NCI-H146 (cell line): ENCODE data around the gene CC2D1A.

Source experiments
- DNase-seq: peaks from one replicate; lab custom pipeline; 2025; lab: John Stamatoyannopoulos, UW

CC2D1A gene

DNA sequence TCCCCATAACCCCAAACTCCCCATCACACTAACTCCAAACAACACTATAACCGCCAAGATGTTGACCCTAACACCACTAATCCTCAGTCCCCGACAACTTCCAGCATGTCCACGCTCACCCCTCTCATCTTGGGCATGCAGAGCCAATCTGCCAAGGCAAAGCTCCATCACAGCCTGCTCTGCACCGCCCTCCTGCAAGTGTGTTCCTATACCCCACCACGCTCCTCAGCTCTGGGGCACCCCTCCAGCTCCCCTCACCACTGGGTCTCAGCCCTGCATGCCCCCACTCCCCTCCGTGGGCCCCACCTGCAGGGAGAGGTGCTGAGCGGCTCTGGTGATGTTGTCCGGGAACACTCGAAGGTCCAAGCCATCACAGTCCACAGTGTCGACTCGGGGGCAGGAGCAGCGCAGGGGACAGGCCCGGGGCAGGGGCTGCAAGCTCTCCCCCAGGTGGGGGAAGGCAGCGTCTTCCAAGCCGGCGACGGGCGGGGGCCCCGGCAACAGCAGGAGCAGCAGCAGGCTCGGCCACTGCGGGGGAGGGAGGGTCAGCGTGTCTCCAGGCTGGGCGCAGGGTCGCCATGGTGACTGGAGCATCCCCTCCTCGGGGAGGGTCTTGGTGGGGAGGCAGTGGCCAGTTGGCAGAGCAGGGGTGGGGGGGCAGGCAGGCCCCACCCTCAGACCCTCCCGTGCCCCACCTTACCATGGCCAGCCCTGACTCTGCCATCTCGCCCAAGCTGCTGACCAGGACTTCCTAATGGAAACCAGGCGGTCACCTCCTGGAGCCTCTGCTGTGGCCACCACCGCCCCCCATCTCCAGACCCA, 31.7 kb downstream of the CC2D1A start:
- DNase-seq: no peak

DNA sequence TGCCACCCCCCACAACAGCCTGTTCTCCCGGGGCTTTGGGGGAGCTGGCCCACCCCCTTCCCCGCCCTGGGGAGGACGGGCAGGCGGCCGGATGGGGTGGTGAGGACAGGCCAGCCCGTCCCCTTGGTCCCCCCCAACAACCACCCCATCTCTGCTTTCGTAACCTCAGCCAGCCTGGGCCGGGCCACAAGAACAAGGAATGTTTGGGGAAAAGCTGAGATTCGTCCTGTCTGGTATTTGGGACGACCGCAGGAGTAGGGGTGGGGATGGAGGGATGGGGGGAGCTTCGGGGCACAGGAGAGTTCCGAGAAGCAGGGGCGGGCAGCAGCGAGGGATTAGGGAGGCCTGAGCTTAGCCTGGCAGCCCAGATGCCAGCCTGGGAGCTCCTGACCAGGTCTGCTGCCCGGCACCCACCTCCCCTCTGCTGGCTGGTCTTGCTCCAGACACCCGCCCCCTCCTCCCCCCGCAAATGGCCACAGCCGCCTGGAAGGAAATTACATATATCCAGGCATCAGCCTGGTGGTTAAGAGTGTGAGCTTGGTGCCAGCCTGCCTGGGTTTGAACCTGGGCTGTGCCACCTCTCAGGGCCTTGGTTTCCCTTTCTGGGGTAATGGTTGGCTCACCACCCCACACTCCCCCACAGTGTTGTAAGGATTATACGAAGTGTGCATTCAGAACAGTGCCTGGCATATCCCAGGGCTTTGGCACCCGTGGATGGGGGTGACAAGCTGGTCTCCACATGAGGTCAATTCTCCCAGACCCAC, 32.5 kb downstream of the CC2D1A start, which contains the start of gene PODNL1:
PODNL1 (minus strand) TSS at position 117 of the 764 bp plus-strand sequence. CDS start 236 bp downstream, outside the sequence.
- no peak for DNase-seq

DNA sequence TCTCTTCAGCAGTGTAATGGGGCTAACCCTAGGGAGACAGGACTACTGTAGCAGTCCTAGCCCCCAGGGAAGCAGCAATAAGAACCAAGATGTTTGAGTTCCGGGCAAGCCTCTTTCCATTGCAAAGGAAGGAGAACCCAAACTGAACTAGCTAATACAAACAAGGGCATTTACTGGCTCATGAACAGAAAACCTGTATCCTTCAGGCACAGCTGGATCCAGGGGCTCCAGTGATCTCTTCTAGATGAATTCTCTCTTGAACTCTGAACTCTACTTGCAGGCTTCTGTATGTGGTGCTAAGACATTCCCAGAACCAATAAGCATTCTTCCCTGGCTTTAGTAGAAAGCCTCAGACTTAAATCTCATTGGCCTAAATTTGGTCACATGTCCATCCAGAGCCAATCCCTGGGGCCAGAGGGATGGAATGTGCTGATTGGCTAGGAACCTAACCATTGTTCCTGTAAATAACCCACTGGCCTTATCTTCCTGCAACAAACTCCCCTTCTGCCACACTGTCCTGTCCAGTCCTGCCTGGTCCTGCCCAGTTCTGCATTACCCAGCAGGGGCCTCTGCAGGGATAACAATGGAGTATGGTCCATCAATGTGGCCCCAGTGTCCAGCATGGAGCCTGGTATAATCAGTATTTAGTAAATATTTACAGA, 36.2 kb downstream of the CC2D1A start:
- DNase-seq: peak; percentile 39

- no peak for DNase-seq
Observed at GRCh38 chr19:13946414-13946813, 40.4 kb downstream of the CC2D1A start.

- no peak for DNase-seq
Observed at GRCh38 chr19:13951043-13951442, 45.0 kb downstream of the CC2D1A start.

DNA sequence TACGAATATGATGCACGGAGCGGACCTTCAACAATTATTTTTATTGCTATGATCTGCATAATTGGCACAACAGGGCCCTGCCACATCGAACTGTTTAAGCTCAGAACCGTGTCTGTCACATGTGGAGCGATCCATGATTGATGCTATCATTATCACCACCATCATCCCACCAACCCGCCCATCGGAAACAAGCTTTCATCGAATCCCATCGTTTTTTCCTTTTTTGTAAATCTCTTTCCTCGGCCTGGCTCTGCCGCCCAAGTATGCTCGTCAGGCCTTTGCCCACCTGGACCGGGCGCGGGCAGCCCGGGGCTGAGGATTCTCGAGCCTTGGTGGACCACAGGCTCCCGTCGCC, 45.8 kb downstream of the CC2D1A start:
- no peak for DNase-seq

DNA sequence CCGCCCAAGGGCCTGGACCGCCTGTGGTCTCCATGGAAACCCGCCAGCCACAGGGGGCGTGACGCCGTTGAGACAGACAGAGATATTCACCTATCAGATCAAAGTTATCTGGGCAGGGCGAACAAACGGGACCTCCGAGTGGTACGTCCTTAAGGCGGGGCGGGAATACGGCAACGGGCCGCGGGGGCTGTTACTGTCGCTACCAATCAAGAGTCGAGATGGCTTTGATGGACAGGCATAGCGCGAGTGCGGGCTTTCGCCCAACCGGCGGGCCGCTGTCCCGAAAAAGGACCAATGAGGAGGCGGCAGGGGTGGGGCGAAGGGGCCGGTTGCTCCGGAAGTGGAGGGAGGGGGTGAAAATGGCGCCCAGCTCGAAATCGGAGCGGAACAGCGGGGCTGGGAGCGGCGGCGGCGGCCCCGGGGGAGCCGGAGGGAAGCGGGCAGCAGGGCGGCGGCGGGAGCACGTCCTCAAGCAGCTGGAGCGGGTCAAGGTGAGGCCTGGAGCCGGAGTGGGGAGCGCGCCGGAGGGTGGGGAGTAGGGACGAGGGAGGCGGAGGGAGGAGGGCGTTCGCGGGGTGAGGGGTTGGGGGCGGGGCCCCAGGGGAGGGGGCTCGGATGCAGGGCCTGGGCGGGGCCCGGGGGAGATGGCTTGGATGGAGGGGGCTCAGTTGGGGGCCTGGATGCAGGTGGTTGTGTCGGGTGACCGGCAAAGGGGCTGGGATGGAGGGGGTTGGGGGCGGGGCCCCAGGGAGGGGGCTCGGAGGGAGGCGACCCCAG, 46.3 kb downstream of the CC2D1A start, which contains the start of gene DCAF15:
DCAF15 (plus strand) TSS at position 356 of the 777 bp plus-strand sequence; CDS start at position 360, 4 bp downstream.
- peak; percentile 100 for DNase-seq

GRCh38 chr19:13952931-13953531, 47.0 kb downstream of the CC2D1A start:
- DNase-seq: no peak

GRCh38 chr19:13954185-13954584, 48.2 kb downstream of the CC2D1A start:
- DNase-seq: no peak

GRCh38 chr19:13955662-13956364, 49.8 kb downstream of the CC2D1A start:
- DNase-seq: no peak

DNA sequence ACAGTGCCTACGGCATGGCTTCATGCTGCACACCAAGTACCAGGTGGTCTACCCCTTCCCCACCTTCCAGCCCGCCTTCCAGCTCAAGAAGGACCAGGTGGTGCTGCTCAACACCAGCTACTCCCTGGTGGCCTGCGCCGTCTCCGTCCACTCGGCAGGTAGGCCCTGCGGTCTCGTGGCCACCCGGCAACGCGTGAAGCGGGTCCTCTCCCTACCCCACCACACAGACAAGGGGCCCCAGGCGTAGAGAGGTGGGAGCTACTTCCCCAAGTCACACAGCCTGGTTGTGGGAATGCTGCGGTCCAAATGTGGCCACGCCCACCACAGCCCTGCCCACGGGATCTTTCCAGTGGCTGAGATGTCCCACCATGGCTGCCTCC, 50.4 kb downstream of the CC2D1A start:
- DNase-seq: no peak

DNA sequence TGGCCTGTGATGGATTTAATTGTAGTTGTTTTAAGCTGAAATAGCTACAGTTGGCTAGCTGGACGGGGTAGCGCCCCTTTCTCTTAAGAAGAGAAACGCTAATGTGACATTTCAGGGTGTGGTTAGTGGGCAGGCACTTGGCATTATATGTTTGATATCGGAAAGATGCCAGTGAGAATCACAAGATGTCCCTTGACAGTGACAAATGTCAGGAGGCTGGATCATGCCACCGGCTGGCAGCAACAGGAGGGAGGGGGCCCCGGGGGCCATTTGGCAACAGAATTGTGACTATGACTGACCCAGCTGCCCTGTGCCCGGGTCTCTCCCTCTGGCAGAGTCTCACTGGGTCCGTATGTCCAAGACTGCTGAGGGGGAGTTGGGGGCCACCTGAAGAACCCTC, 51.0 kb downstream of the CC2D1A start:
- DNase-seq: no peak

DNA sequence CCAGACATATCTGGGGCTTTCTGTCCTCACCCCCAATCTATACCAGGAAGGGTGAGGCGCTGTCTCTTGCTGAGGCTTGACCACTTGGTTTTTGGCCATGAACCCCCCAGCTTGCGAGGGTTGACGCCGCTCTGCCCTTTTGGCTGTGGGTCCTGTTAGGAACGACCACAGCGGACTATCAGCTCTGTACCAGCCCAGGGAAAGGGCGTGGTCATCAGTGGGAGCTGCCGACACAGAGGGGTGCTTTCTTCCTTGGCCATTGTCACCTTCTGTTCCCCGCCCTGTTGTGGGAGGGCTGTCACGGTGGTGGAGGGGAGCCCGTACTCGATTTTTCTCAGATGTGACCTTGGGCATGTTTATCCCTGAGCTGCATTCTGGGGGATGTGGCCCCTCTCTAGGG, 52.0 kb downstream of the CC2D1A start:
- DNase-seq: no peak

DNA sequence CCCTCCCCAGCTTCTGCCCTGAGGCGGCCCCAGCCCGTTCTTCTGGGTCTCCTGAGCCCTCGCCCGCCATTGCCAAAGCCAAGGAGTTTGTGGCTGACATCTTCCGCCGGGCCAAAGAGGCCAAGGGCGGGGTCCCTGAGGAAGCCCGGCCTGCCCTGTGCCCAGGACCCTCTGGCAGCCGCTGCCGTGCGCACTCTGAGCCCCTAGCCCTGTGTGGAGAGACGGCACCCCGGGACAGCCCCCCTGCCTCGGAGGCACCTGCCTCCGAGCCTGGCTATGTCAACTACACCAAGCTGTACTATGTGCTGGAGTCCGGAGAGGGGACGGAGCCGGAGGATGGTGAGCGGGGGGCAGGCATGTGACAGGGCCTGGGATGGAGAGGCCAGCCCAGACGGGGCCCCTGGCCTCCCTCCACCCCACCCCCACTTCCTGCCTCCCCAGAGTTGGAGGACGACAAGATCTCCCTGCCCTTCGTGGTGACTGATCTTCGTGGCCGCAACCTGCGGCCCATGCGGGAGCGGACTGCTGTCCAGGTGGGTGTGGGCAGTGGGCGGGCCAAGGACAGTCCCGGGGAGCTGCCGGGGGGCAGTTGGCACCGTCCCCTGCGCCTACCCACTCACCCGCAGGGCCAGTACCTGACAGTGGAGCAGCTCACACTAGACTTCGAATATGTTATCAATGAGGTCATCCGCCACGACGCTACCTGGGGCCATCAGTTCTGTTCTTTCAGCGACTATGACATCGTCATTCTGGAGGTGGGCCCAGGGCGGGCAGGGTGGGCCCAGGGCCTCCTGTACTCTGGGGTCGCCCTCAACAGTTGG, 53.4 kb downstream of the CC2D1A start:
- no peak for DNase-seq

GRCh38 chr19:13959962-13960862, 54.2 kb downstream of the CC2D1A start:
- no peak for DNase-seq

DNA sequence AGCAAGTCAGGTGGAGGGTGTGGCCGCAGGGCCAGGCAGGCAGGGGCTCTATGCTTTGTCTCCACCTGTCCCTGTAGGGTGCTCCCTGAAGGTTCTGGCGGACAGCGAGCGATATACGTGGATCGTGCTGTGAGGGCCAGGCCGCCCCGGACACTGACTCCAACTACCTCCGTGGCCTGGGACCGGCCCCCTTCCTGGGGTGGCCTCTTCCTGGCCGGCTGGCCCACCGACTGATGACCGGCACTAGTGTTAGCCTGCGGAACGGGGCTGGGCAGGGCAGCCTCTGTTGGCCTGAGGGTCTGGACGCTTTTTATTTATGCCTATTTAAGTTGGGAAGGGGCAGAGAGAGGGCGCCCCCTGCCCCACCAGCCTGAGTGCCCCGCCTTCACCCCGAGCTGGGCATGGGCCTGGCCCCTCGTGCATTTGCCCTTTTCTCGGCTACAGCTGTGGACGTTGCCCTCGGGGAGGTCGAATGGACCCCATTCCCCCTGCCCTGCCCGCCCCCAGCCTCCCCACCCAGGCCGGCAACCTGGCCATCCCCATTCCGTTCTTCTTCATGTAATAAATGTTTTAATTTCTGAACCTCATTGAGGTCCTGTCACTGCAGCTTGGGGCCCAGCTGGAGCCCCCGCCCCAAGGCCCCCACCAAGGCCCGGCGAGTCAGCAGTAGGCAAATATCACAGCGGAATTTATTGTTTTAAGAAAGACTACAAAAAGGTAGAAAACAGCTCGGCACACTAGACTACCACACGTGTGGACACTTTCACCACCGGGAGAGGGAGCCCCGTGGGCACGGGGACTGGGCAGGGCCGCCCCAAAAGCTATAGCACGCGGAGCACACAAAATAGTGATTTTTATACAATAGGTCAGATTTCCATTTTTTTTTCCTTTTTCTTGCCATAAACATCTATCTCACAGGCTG, 55.1 kb downstream of the CC2D1A start:
- no peak for DNase-seq

DNA sequence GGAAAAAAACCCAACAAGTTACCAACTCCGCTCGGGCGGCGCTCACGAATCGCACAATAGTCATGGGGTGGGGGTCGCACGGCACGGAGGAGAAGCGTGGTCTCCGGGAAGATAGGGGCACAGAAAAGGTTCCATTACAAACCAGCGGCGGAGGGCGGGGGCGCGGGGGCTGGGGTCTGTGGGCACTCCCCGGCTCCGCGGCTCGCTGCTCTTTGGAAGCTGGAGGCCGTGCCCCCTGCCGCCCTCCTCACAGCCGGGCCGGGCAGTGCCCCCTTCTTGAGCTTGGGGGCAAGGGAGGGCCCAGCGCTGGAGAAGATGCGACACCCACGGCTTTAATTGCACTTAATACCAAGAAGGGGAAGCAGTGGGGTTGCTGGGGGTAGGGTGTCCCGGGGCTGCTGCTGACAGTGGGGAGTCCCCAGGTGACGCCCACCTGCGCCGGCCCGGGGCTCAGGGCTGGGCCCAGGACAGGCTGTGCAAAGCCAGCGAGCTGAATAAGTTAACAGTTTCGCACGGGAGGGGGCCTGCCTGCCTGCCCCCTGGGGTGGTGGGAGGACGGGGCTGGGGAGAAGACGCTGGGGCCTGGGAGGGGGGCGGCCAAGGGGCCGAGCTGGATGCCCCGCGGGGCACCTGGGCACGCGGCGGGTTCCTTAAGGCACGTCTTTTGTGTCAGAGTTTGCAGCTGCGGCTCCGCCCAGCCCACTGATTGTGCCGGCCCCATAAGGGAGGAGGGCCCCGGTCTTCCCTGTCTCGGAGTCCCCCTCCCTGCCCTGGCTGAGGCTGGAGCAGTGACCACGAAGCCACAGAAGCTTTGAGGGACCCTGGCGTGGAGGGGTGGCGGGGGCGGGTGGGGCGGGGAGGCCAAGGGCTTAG, 56.1 kb downstream of the CC2D1A start:
- no peak for DNase-seq
